GM12878 (cell line): Measurements from ENCODE around the gene FAF1. TPM values are rescaled to one million over a fixed set of nuclear protein-coding genes. Genes with fewer than 3 reads are reported as not detected.

Source experiments
- ATF7 ChIP-seq: fragments of 450-650 bp; IDR thresholded peaks from 2 replicates; pipeline ENCODE4 v1.6.1; 2016; ENCODE audit warnings: low read depth, mild to moderate bottlenecking
- BHLHE40 ChIP-seq, 2 experiments: fragments of 450-650 bp in 1 of 2; IDR thresholded peaks; 2 replicates each; pipeline ENCODE4 v1.6.1; 2011 to 2017; ENCODE audit warnings: low read depth in 2 of 2, borderline replicate concordance in 1 of 2, improper control_type of control experiment in 1 of 2, low read length in 1 of 2, mild to moderate bottlenecking in 1 of 2
- CREM ChIP-seq: IDR thresholded peaks from 2 replicates; pipeline ENCODE4 v1.6.1; 2014; ENCODE audit warnings: antibody characterized with exemption, low read depth
- NRF1 ChIP-seq: conservative IDR thresholded peaks from 2 replicates; pipeline ENCODE4 v1.6.1; 2011; ENCODE audit warnings: mild to moderate bottlenecking, low read depth, low read length, improper control_type of control experiment
- PKNOX1 ChIP-seq: fragments of 450-650 bp; IDR thresholded peaks from 2 replicates; pipeline ENCODE4 v1.6.1; 2016; ENCODE audit warnings: mild to moderate bottlenecking
- RCOR1 ChIP-seq: conservative IDR thresholded peaks from 2 replicates; pipeline ENCODE4 v1.6.1; 2012; ENCODE audit warnings: low read depth, low read length, improper control_type of control experiment
- polyA plus RNA-seq, 11 experiments: library from polyadenylated mRNA; depleted of rRNA in 4 of 11; unstranded in 6 of 11; stranded (reverse) in 5 of 11; fragments of >200 nt; fragmentation: Nextera tagmentation in 4 of 11; fragmentation: Illumina TruSeq in 1 of 11; extraction: Ambion mirVana in 4 of 11; extraction: Trizol in 1 of 11; gene quantifications; 1 replicate in 1 of 11; 2 replicates in 10 of 11; pipeline versions ENCODE4 v1.2.1 to v1.2.3, GENCODE V29; 2011 to 2016; ENCODE audit warnings: inconsistent platforms in 2 of 11, missing spikeins in 2 of 11, low read depth in 1 of 11
- total RNA-seq, 4 experiments: library from RNA; depleted of rRNA in 3 of 4; stranded (reverse); fragments of >200 nt in 3 of 4; fragmentation: Illumina TruSeq in 1 of 4; extraction: Trizol in 1 of 4; gene quantifications; 2 replicates each; pipeline versions ENCODE4 v1.2.1 to v1.2.3, GENCODE V29; 2013 to 2021
- TF ChIP-seq, protein P1 (sequence below): IDR thresholded peaks from 2 replicates; pipeline ENCODE4 v1.6.1; 2012; ENCODE audit warnings: improper control_type of control experiment, low read depth, low read length; ENCODE audit not compliant: insufficient replicate concordance
- TF ChIP-seq, protein P2 (sequence below): fragments of 450-650 bp; formaldehyde crosslinking; IDR thresholded peaks from 2 replicates; pipeline ENCODE4 v1.4.0; 2022; ENCODE audit warnings: mild to moderate bottlenecking, moderate library complexity

Gene FAF1
- total and polyA plus RNA-seq, 10 of the 15 experiments (the other 5 are each of a cell fraction or from before 2014, with no cell fraction given): 8.6 to 54.5 (median 23.7) TPM

- TF ChIP-seq, protein P1, sequence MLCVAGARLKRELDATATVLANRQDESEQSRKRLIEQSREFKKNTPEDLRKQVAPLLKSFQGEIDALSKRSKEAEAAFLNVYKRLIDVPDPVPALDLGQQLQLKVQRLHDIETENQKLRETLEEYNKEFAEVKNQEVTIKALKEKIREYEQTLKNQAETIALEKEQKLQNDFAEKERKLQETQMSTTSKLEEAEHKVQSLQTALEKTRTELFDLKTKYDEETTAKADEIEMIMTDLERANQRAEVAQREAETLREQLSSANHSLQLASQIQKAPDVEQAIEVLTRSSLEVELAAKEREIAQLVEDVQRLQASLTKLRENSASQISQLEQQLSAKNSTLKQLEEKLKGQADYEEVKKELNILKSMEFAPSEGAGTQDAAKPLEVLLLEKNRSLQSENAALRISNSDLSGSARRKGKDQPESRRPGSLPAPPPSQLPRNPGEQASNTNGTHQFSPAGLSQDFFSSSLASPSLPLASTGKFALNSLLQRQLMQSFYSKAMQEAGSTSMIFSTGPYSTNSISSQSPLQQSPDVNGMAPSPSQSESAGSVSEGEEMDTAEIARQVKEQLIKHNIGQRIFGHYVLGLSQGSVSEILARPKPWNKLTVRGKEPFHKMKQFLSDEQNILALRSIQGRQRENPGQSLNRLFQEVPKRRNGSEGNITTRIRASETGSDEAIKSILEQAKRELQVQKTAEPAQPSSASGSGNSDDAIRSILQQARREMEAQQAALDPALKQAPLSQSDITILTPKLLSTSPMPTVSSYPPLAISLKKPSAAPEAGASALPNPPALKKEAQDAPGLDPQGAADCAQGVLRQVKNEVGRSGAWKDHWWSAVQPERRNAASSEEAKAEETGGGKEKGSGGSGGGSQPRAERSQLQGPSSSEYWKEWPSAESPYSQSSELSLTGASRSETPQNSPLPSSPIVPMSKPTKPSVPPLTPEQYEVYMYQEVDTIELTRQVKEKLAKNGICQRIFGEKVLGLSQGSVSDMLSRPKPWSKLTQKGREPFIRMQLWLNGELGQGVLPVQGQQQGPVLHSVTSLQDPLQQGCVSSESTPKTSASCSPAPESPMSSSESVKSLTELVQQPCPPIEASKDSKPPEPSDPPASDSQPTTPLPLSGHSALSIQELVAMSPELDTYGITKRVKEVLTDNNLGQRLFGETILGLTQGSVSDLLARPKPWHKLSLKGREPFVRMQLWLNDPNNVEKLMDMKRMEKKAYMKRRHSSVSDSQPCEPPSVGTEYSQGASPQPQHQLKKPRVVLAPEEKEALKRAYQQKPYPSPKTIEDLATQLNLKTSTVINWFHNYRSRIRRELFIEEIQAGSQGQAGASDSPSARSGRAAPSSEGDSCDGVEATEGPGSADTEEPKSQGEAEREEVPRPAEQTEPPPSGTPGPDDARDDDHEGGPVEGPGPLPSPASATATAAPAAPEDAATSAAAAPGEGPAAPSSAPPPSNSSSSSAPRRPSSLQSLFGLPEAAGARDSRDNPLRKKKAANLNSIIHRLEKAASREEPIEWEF: no peak
- no peak for TF ChIP-seq BHLHE40 (IDR thresholded peaks at IDR 0.05; ENCODE audit: borderline replicate concordance in 1 of 2, low read depth in 2 of 2, low read length in 1 of 2)
- TF ChIP-seq ATF7: no peak
- no peak for TF ChIP-seq NRF1
- TF ChIP-seq, protein P2, sequence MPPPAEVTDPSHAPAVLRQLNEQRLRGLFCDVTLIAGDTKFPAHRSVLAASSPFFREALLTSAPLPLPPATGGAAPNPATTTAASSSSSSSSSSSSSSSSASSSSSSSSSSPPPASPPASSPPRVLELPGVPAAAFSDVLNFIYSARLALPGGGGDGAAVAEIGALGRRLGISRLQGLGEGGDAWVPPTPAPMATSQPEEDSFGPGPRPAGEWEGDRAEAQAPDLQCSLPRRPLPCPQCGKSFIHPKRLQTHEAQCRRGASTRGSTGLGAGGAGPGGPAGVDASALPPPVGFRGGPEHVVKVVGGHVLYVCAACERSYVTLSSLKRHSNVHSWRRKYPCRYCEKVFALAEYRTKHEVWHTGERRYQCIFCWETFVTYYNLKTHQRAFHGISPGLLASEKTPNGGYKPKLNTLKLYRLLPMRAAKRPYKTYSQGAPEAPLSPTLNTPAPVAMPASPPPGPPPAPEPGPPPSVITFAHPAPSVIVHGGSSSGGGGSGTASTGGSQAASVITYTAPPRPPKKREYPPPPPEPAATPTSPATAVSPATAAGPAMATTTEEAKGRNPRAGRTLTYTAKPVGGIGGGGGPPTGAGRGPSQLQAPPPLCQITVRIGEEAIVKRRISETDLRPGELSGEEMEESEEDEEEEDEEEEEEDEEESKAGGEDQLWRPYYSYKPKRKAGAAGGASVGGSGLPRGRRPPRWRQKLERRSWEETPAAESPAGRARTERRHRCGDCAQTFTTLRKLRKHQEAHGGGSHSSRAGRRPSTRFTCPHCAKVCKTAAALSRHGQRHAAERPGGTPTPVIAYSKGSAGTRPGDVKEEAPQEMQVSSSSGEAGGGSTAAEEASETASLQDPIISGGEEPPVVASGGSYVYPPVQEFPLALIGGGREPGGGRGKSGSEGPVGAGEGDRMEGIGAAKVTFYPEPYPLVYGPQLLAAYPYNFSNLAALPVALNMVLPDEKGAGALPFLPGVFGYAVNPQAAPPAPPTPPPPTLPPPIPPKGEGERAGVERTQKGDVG (CRISPR knock-in tag): no peak
- no peak for TF ChIP-seq CREM
- no peak for TF ChIP-seq RCOR1
- TF ChIP-seq PKNOX1: no peak
Observed at GRCh38 chr1:50994997-50995396, 34.9 kb upstream of the FAF1 start (continued).
